Caco-2 (cell line): ENCODE measurements around the gene ZNF555. TPM values are rescaled to one million over a fixed set of nuclear protein-coding genes. Genes with fewer than 3 reads are reported as not detected.
"Not testable (repeated sequence)": the region's sequence is repeated elsewhere in the genome, so short reads cannot be mapped to it uniquely, and the experiment has no call there.

ENCODE experiments used
- BruUV-seq: library from RNA; stranded (reverse); fragments of 400-500 nt; replicated peaks from 2 replicates; lab custom pipeline; 2021; lab: Mats Ljungman, UMichigan
- CTCF ChIA-PET: fragments of 300-600 bp; sonication (Branson Sonifier 250); formaldehyde crosslinking; loops from one replicate; lab custom pipeline; 2022; ENCODE audit warnings: antibody characterized with exemption; lab: Charles Lee
- POLR2A ChIA-PET: fragments of 300-600 bp; sonication (Branson Sonifier 250); formaldehyde crosslinking; loops from one replicate; lab custom pipeline; 2022; ENCODE audit warnings: antibody characterized with exemption; lab: Charles Lee
- DNase-seq, 2 experiments: peaks; one replicate each; pipeline versions ENCODE4 v3.0.0 to v3.0.0-alpha.2; 2020 to 2022
- H3K27me3 ChIP-seq: replicated peaks from 2 replicates; pipeline ENCODE4 v1.6.0; 2011; ENCODE audit warnings: low read length; ENCODE audit not compliant: control insufficient read depth, insufficient read depth
- H3K36me3 ChIP-seq: 2 replicates; pipeline ENCODE4 v1.5.1; 2011; ENCODE audit warnings: low read length; ENCODE audit not compliant: control insufficient read depth, insufficient read depth
- H3K4me1 ChIP-seq: fragments of 250-450 bp; sonication (Bioruptor Pico); 2 replicates; pipeline ENCODE4 v1.5.1; 2020; ENCODE audit warnings: mild to moderate bottlenecking
- H3K4me3 ChIP-seq: 2 replicates; pipeline ENCODE4 v1.5.1; 2011; ENCODE audit warnings: low read depth, mild to moderate bottlenecking, control low read depth, low read length
- H3K9me3 ChIP-seq: fragments of 250-450 bp; sonication (Bioruptor Pico); 2 replicates; pipeline ENCODE4 v1.5.1; 2020; ENCODE audit warnings: mild to moderate bottlenecking, moderate library complexity
- H3K27ac Mint-ChIP-seq: one replicate; pipeline ENCODE4 v1.8.0; 2022; ENCODE audit warnings: mixed read lengths; ENCODE audit not compliant: unreplicated experiment
- H3K27me3 Mint-ChIP-seq: one replicate; pipeline ENCODE4 v1.8.0; 2022; ENCODE audit warnings: mixed read lengths; ENCODE audit not compliant: insufficient read depth, unreplicated experiment
- H3K36me3 Mint-ChIP-seq: one replicate; pipeline ENCODE4 v1.8.0; 2022; ENCODE audit warnings: mild to moderate bottlenecking, mixed read lengths; ENCODE audit not compliant: insufficient read depth, unreplicated experiment
- H3K4me1 Mint-ChIP-seq: one replicate; pipeline ENCODE4 v1.8.0; 2022; ENCODE audit warnings: low read depth, mixed read lengths; ENCODE audit not compliant: unreplicated experiment
- H3K4me3 Mint-ChIP-seq: one replicate; pipeline ENCODE4 v1.8.0; 2022; ENCODE audit warnings: mild to moderate bottlenecking, moderate library complexity, mixed read lengths; ENCODE audit not compliant: unreplicated experiment
- H3K9me3 Mint-ChIP-seq: one replicate; pipeline ENCODE4 v1.8.0; 2022; ENCODE audit warnings: mixed read lengths; ENCODE audit not compliant: unreplicated experiment
- intact Hi-C: fragments of 100-400 bp; cut with micrococcal nuclease; formaldehyde crosslinking; loops from one replicate; pipeline ENCODE4 v1.10.0; 2022; ENCODE audit not compliant: unreplicated experiment
- total RNA-seq: library from RNA; stranded (reverse); gene quantifications from 2 replicates; pipeline ENCODE4 v1.2.3, GENCODE V29; 2022
- TF ChIP-seq, protein P1 (sequence below), 2 experiments: fragments of 200-600 bp in 1 of 2; IDR thresholded peaks; 1 replicate in 1 of 2; 2 replicates in 1 of 2; pipeline versions ENCODE4 v1.5.1 to v1.8.0; 2011 to 2022; ENCODE audit warnings: antibody characterized with exemption in 1 of 2, control low read depth in 1 of 2, inconsistent platforms in 1 of 2, low read depth in 1 of 2, low read length in 1 of 2, mild to moderate bottlenecking in 1 of 2, moderate library complexity in 1 of 2; ENCODE audit not compliant: insufficient read depth in 1 of 2, severe bottlenecking in 1 of 2, unreplicated experiment in 1 of 2

Gene ZNF555
- total RNA-seq, 1 experiment from 2014 or later: 4.7 TPM

DNA sequence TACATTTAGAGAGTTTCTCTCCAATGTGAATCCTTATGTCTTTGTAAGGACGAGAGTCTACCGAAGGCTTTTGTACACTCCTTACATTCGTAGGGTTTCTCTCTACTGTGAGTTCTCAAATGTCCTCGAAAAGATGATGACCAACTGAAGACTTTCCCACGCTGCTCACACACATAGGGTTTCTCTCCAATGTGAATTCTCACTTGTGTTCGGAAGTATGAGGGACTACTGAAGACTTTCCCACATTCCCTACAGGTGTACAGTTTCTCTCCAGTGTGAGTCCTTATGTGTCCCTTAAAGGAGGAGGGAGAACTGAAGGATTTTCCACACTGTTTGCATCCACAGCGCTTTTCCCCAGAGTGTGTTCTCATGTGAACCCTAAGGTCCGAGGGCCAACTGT, 55.4 kb downstream of the ZNF555 start:
- no TSS peak for BruUV-seq
- DNase-seq: no peak
- H3K9me3 Mint-ChIP-seq: no peaks in the 10 kb centered on the region
- H3K27me3 Mint-ChIP-seq: no peaks in the 10 kb centered on the region
- H3K4me3 ChIP-seq: no peak overlapping the region
- H3K4me1 ChIP-seq: no peaks in the 10 kb centered on the region
- intact Hi-C loops: no loop called here
- no peak overlapping the region for H3K27ac Mint-ChIP-seq
- ChIA-PET POLR2A (no interaction called here), CTCF (no interaction called here)
- H3K4me3 Mint-ChIP-seq: no peak overlapping the region
- TF ChIP-seq, protein P1, sequence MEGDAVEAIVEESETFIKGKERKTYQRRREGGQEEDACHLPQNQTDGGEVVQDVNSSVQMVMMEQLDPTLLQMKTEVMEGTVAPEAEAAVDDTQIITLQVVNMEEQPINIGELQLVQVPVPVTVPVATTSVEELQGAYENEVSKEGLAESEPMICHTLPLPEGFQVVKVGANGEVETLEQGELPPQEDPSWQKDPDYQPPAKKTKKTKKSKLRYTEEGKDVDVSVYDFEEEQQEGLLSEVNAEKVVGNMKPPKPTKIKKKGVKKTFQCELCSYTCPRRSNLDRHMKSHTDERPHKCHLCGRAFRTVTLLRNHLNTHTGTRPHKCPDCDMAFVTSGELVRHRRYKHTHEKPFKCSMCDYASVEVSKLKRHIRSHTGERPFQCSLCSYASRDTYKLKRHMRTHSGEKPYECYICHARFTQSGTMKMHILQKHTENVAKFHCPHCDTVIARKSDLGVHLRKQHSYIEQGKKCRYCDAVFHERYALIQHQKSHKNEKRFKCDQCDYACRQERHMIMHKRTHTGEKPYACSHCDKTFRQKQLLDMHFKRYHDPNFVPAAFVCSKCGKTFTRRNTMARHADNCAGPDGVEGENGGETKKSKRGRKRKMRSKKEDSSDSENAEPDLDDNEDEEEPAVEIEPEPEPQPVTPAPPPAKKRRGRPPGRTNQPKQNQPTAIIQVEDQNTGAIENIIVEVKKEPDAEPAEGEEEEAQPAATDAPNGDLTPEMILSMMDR (IDR thresholded peaks at IDR 0.05; ENCODE audit: insufficient read depth in 1 of 2, low read depth in 1 of 2, low read length in 1 of 2, severe bottlenecking in 1 of 2, unreplicated experiment in 1 of 2): no peak
- no peaks in the 10 kb centered on the region for H3K27me3 ChIP-seq
- H3K4me1 Mint-ChIP-seq: no peaks in the 10 kb centered on the region
- H3K36me3 Mint-ChIP-seq: peaks cover 26% of the 10 kb centered on the region
- no peaks in the 10 kb centered on the region for H3K36me3 ChIP-seq
- H3K9me3 ChIP-seq: peaks cover 12% of the 10 kb centered on the region; the same call in 1 of the 2 replicates

DNA sequence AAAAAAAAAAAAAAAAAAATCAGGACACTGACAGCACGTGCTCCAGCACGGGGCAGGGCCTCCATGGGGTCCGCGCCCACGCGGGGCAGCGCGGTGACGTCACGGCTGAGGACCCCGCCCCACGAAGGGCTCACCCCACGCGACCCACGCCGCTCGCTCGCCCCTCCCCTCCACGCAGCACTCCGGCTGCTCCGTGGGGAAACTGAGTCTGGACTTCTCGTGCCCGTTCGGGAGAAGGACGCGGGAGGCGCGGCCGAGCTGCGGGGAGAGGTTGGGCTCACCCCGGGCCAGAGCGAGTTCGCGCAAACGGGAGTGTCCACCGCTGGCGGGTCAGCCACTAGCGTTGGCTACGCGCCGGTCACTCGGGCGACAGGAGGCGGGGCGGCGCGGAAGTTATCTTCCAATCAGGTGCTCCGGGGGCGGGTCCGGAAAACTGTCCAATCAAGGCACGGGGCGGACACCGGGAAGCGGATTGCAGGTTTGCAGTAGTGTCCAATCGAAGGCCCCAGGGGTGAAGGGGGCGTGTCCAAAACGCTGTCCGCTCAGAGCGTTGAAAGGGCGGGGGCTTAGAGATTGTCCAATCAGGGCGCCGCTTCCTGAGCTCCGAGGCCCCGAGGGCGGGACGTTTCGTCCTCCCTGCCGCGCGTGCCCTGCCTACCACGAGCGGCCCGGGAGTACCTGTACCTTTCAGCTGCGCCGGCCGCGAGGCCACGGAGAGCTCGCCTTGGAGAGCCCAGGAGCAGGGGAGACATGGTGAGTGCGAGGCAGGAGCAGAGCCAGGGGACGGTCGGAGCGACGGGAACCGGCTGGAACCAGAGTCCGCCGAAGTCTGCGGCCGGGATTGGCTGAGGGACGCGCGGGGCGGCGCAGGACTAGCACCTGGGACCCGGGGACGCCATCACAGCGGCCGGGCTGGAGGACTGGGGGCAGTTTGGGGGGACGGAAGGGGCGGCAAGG, 59.3 kb downstream of the ZNF555 start, which contains the start of gene ZNF57:
ZNF57 (plus strand) TSS at position 633 of the 957 bp plus-strand sequence; CDS start at position 751, 118 bp downstream.
- Histone ChIP-seq H3K36me3 (no peaks in the 10 kb centered on the region; the same call in 1 of the 2 replicates), H3K4me3 (peak within 1 kb of the TSS; percentile 99), H3K4me1 (peaks cover 4% of the 10 kb centered on the region; the same call in 1 of the 2 replicates), H3K27me3 (no peaks in the 10 kb centered on the region), H3K9me3 (peaks cover 12% of the 10 kb centered on the region; the same call in 1 of the 2 replicates)
- Mint-ChIP-seq H3K4me1 (no peaks in the 10 kb centered on the region), H3K4me3 (peak within 1 kb of the TSS; percentile 98), H3K9me3 (no peaks in the 10 kb centered on the region), H3K27me3 (no peaks in the 10 kb centered on the region), H3K36me3 (peaks cover 26% of the 10 kb centered on the region), H3K27ac (peak within 1 kb of the TSS; percentile 96)
- TF ChIP-seq, protein P1 (IDR thresholded peaks at IDR 0.05; ENCODE audit: insufficient read depth in 1 of 2, low read depth in 1 of 2, low read length in 1 of 2, severe bottlenecking in 1 of 2, unreplicated experiment in 1 of 2): no peak
- ChIA-PET POLR2A (interaction anchor here (0.6 to 2.0 kb wide), 4 partner anchors 12 to 359 kb away, joined by 4 to 24 read pairs (median 6); partner anchors contain the start of gene ZNF556), CTCF (interaction anchor here (0.6 to 1.7 kb wide), 6 partner anchors 13 to 252 kb away, joined by 3 to 18 read pairs (median 4); partner anchors contain the start of gene ZNF555)
- BruUV-seq: no TSS peak
- DNase-seq: peak; percentile 99
- intact Hi-C loops: loop anchor here (2.0 kb wide), 1 partner anchor 50 kb away; no protein-coding TSS in a partner anchor

DNA sequence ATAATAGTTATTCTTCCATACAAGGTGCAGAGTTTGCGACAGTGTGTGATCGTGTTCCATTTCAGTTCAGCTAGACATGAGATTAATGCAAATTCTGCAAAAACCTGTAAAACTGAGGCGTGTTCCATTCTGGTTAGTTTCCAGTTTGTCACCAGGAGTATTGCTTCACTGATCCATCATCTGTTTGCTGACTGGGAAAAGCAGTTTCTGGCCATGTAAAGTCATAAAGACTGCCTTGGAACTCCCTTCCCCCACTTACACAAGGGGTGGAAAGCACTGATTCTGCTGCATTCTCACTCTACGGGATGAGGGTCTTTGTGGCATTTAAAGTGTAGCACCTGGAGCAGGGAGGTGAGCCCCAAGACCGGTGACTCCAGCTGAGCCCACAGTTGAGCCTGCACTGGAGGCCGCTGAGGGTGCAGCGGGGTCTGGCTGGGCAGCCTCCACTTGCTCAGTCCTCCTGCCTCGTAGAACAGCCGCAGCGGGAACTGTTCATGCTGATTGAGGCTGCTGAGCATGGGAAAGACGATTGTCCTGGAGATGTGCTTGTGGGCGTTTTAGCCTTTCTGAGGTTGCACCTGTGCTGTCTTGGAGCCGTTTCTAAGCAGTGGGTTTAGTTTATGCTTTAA, 61.4 kb downstream of the ZNF555 start:
- no peak overlapping the region for H3K27ac Mint-ChIP-seq
- no TSS peak for BruUV-seq
- ChIA-PET CTCF (no interaction called here), POLR2A (no interaction called here)
- peak overlapping the region; percentile 98 for H3K4me3 Mint-ChIP-seq
- TF ChIP-seq, protein P1 (IDR thresholded peaks at IDR 0.05; ENCODE audit: insufficient read depth in 1 of 2, low read depth in 1 of 2, low read length in 1 of 2, severe bottlenecking in 1 of 2, unreplicated experiment in 1 of 2): no peak
- intact Hi-C loops: no loop called here
- no peak overlapping the region for H3K4me3 ChIP-seq
- H3K27me3 Mint-ChIP-seq: no peaks in the 10 kb centered on the region
- peaks cover 7% of the 10 kb centered on the region; the same call in 1 of the 2 replicates for H3K9me3 ChIP-seq
- no peaks in the 10 kb centered on the region for H3K27me3 ChIP-seq
- H3K36me3 ChIP-seq: no peaks in the 10 kb centered on the region; the same call in 1 of the 2 replicates
- H3K9me3 Mint-ChIP-seq: no peaks in the 10 kb centered on the region
- no peaks in the 10 kb centered on the region for H3K4me1 Mint-ChIP-seq
- H3K36me3 Mint-ChIP-seq: peaks cover 22% of the 10 kb centered on the region
- peaks cover 4% of the 10 kb centered on the region; the same call in 1 of the 2 replicates for H3K4me1 ChIP-seq
- DNase-seq: no peak

GRCh38 chr19:2903326-2903725, 62.1 kb downstream of the ZNF555 start:
- H3K36me3 ChIP-seq, H3K4me1 ChIP-seq, DNase-seq, H3K4me3 ChIP-seq, H3K4me1 Mint-ChIP-seq, H3K27me3 Mint-ChIP-seq, H3K9me3 ChIP-seq, H3K27ac Mint-ChIP-seq, BruUV-seq, H3K9me3 Mint-ChIP-seq, POLR2A ChIA-PET, intact Hi-C loops, H3K27me3 ChIP-seq, CTCF ChIA-PET, H3K4me3 Mint-ChIP-seq: not testable (repeated sequence)
- peaks cover 21% of the 10 kb centered on the region for H3K36me3 Mint-ChIP-seq
